ENCODE data around the gene LHFPL5.

LHFPL5 gene

GRCh38 chr6:35857853-35858252 is 52.7 kb downstream of the LHFPL5 start:
- no peak for DNase-seq

GRCh38 chr6:35859367-35859766 is 54.2 kb downstream of the LHFPL5 start:
- no peak for DNase-seq
